SK-N-SH treated with all-trans-retinoic acid at 6 μM for 48 hours (cell line): Measurements from ENCODE around the gene UBE2Q2.

Experiments used
- ATAC-seq: fragments of 200-7000 bp; cut with Tn5 transposase; 3 replicates; pipeline ENCODE4 v1.9.1; 2020; ENCODE audit warnings: mild to moderate bottlenecking, moderate library complexity
- ARNTL ChIP-seq: fragments of 450-650 bp; formaldehyde crosslinking; IDR thresholded peaks from 2 replicates; pipeline ENCODE4 v1.5.0; 2020; ENCODE audit warnings: low read depth, mild to moderate bottlenecking, moderate library complexity, borderline replicate concordance
- BACH2 ChIP-seq: fragments of 250-450 bp; sonication (Bioruptor Pico); IDR thresholded peaks from 2 replicates; pipeline ENCODE4 v1.9.0; 2021; ENCODE audit warnings: mild to moderate bottlenecking, borderline replicate concordance
- CREB5 ChIP-seq: fragments of 250-450 bp; sonication (Bioruptor Pico); IDR thresholded peaks from 2 replicates; pipeline ENCODE4 v1.5.1; 2020; ENCODE audit warnings: low read depth, mild to moderate bottlenecking, moderate library complexity
- CSDC2 ChIP-seq: fragments of 250-450 bp; sonication (Bioruptor Pico); IDR thresholded peaks from 2 replicates; pipeline ENCODE4 v1.5.0; 2020; ENCODE audit warnings: mild to moderate bottlenecking, moderate library complexity
- CSRNP3 ChIP-seq: fragments of 250-450 bp; sonication (Bioruptor Pico); IDR thresholded peaks from 2 replicates; pipeline ENCODE4 v1.5.1; 2021; ENCODE audit warnings: mild to moderate bottlenecking, moderate library complexity
- ESRRG ChIP-seq: fragments of 250-450 bp; sonication (Bioruptor Pico); IDR thresholded peaks from 2 replicates; pipeline ENCODE4 v1.6.1; 2021; ENCODE audit warnings: mild to moderate bottlenecking
- GLIS3 ChIP-seq: fragments of 250-450 bp; sonication (Bioruptor Pico); IDR thresholded peaks from 2 replicates; pipeline ENCODE4 v1.5.0; 2020; ENCODE audit warnings: mild to moderate bottlenecking, moderate library complexity
- OSR1 ChIP-seq: fragments of 250-450 bp; sonication (Bioruptor Pico); IDR thresholded peaks from 2 replicates; pipeline ENCODE4 v1.8.0; 2022; ENCODE audit warnings: moderate library complexity, mild to moderate bottlenecking, inconsistent platforms
- PATZ1 ChIP-seq: fragments of 250-450 bp; sonication (Bioruptor Pico); IDR thresholded peaks from 2 replicates; pipeline ENCODE4 v1.8.0; 2020; ENCODE audit warnings: mild to moderate bottlenecking, moderate library complexity, borderline replicate concordance
- POU6F1 ChIP-seq: fragments of 250-450 bp; sonication (Bioruptor Pico); IDR thresholded peaks from 2 replicates; pipeline ENCODE4 v1.8.0; 2021; ENCODE audit warnings: low read depth, mild to moderate bottlenecking, moderate library complexity, borderline replicate concordance
- PPARA ChIP-seq: fragments of 250-450 bp; sonication (Bioruptor Pico); IDR thresholded peaks from 2 replicates; pipeline ENCODE4 v1.5.0; 2020; ENCODE audit warnings: mild to moderate bottlenecking, borderline replicate concordance
- RARB ChIP-seq: fragments of 250-450 bp; sonication (Bioruptor Pico); IDR thresholded peaks from 2 replicates; pipeline ENCODE4 v1.8.0; 2021; ENCODE audit warnings: mild to moderate bottlenecking, moderate library complexity
- TOX ChIP-seq: fragments of 250-450 bp; sonication (Bioruptor Pico); IDR thresholded peaks from 2 replicates; pipeline ENCODE4 v1.8.0; 2021; ENCODE audit warnings: mild to moderate bottlenecking, moderate library complexity, borderline replicate concordance
- TSHZ2 ChIP-seq: fragments of 250-450 bp; sonication (Bioruptor Pico); IDR thresholded peaks from 2 replicates; pipeline ENCODE4 v1.5.0; 2020; ENCODE audit warnings: mild to moderate bottlenecking, moderate library complexity
- ZFP30 ChIP-seq: fragments of 450-650 bp; formaldehyde crosslinking; IDR thresholded peaks from 2 replicates; pipeline ENCODE4 v1.5.0; 2022; ENCODE audit warnings: mild to moderate bottlenecking, moderate library complexity
- ZNF565 ChIP-seq: fragments of 450-650 bp; formaldehyde crosslinking; conservative IDR thresholded peaks from 2 replicates; pipeline ENCODE4 v1.5.0; 2020; ENCODE audit warnings: low read depth, mild to moderate bottlenecking, moderate library complexity
- ZNF70 ChIP-seq: fragments of 450-650 bp; formaldehyde crosslinking; IDR thresholded peaks from 2 replicates; pipeline ENCODE4 v1.5.0; 2020; ENCODE audit warnings: mild to moderate bottlenecking, moderate library complexity
- ZNF8 ChIP-seq: fragments of 450-650 bp; formaldehyde crosslinking; IDR thresholded peaks from 2 replicates; pipeline ENCODE4 v1.5.0; 2020; ENCODE audit warnings: mild to moderate bottlenecking, moderate library complexity

UBE2Q2 gene

GRCh38 chr15:75943713-75944215, 100.5 kb downstream of the UBE2Q2 start:
- ATAC-seq: peak; percentile 30
- no peak for TF ChIP-seq ZNF8 (CRISPR knock-in tag)
- no peak for TF ChIP-seq TOX (CRISPR knock-in tag)
- no peak for TF ChIP-seq ZFP30
- TF ChIP-seq TSHZ2 (CRISPR knock-in tag): no peak
- no peak for TF ChIP-seq ZNF70 (CRISPR knock-in tag)
- no peak for TF ChIP-seq CSDC2 (CRISPR knock-in tag)
- no peak for TF ChIP-seq ESRRG (CRISPR knock-in tag)
- TF ChIP-seq CSRNP3: no peak

- ATAC-seq: no peak
- TF ChIP-seq OSR1 (CRISPR knock-in tag): no peak
- TF ChIP-seq CSDC2 (CRISPR knock-in tag): no peak
- TF ChIP-seq RARB (CRISPR knock-in tag): no peak
- TF ChIP-seq PATZ1 (CRISPR knock-in tag): no peak
- no peak for TF ChIP-seq BACH2 (CRISPR knock-in tag)
- no peak for TF ChIP-seq PPARA (CRISPR knock-in tag)
- no peak for TF ChIP-seq ZNF8 (CRISPR knock-in tag)
- no peak for TF ChIP-seq POU6F1
- no peak for TF ChIP-seq ZNF565
- TF ChIP-seq CREB5 (CRISPR knock-in tag): no peak
- no peak for TF ChIP-seq ZNF70 (CRISPR knock-in tag)
- TF ChIP-seq TOX (CRISPR knock-in tag): no peak
- no peak for TF ChIP-seq TSHZ2 (CRISPR knock-in tag)
- TF ChIP-seq ZFP30: no peak
- TF ChIP-seq GLIS3: no peak
- no peak for TF ChIP-seq ARNTL (CRISPR knock-in tag)
- no peak for TF ChIP-seq ESRRG (CRISPR knock-in tag)
Observed at GRCh38 chr15:75945953-75946352, 102.7 kb downstream of the UBE2Q2 start.
